Globus pallidus (tissue), 1 donor: ENCODE data around the gene NYNRIN.
"Not testable (repeated sequence)": the region's sequence is repeated elsewhere in the genome, so short reads cannot be mapped to it uniquely, and the experiment has no call there.

ENCODE experiments used
- DNase-seq: peaks from one replicate; pipeline ENCODE4 v3.0.0-alpha.2; 2015; ENCODE audit warnings: low spot score

Gene NYNRIN

DNA sequence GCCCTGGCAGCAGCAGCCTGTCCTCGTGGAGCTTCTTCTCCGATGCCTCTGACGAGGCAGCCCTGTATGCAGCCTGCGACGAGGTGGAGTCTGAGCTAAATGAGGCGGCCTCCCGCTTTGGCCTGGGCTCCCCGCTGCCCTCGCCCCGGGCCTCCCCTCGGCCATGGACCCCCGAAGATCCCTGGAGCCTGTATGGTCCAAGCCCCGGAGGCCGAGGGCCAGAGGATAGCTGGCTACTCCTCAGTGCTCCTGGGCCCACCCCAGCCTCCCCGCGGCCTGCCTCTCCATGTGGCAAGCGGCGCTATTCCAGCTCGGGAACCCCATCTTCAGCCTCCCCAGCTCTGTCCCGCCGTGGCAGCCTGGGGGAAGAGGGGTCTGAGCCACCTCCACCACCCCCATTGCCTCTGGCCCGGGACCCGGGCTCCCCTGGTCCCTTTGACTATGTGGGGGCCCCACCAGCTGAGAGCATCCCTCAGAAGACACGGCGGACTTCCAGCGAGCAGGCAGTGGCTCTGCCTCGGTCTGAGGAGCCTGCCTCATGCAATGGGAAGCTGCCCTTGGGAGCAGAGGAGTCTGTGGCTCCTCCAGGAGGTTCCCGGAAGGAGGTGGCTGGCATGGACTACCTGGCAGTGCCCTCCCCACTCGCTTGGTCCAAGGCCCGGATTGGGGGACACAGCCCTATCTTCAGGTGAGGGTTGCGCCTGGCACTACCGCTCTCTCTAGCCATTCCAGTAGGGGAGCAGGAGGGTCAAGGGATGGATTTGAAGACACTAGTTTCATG, 28.7 kb upstream of the NYNRIN start:
- DNase-seq, result no peak

DNA sequence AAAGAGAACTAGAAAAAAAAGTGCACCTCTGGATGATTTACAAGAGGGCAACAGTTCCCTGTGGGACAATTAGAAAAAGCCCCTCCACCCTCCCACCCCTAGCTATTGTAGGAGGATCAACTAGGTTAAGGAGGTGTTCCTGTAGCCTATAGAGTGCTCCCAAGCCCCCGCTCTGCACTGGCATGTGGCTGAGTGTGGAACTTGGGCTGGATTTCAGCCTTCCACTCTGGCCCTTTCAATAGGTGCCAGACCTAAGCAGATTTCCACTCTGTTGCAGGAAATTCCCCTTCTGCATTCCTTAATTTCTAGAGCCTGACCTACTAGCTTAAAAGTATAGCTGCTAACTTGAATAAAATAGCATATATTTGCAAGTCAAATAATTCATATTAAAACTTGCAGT, 28.1 kb upstream of the NYNRIN start:
- DNase-seq, result no peak

DNA sequence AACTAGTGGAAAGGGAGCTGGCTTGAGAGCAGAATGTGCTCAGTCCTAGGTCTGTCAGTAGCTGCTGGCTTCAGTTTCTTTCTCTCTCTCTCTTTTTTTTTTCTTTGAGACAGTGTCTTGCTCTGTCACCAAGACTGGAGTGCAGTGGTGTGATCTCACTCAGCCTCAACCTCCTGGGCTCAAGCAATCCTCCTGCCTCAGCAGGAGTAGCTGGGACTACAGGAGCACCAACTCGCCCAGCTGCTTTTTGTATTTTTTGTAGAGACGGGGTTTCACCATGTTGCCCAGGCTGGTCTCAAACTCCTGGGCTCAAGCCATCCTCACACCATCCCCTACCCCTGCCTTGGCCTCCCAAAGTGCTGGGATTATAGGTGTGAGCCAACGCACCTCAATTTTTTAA, 27.2 kb upstream of the NYNRIN start:
- not testable (repeated sequence) for DNase-seq

- DNase-seq, result no peak
Measured at GRCh38 chr14:24372701-24373416, 25.9 kb upstream of the NYNRIN start.

DNA sequence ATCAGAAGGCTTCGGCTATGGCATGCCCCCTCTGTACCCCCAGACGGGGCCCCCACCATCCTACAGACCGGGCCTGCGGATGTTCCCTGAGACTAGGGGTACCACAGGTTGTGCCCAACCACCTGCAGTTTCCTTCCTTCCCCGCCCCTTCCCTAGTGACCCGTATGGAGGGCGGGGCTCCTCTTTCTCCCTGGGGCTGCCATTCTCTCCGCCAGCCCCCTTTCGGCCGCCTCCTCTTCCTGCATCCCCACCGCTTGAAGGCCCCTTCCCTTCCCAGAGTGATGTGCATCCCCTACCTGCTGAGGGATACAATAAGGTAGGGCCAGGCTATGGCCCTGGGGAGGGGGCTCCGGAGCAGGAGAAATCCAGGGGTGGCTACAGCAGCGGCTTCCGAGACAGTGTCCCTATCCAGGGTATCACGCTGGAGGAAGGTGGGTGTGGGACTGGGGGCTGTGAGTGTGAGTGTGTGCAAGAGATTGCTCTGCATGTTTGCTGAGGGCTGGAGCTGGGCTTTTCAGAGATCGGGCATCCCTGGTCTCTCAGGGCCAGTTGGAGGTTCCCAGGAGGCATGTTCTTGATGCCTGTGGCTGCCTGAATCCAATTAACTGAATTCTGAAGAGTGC, 22.2 kb upstream of the NYNRIN start:
- no peak for DNase-seq

- DNase-seq, result no peak
Measured at GRCh38 chr14:24377126-24377525, 21.7 kb upstream of the NYNRIN start.

DNA sequence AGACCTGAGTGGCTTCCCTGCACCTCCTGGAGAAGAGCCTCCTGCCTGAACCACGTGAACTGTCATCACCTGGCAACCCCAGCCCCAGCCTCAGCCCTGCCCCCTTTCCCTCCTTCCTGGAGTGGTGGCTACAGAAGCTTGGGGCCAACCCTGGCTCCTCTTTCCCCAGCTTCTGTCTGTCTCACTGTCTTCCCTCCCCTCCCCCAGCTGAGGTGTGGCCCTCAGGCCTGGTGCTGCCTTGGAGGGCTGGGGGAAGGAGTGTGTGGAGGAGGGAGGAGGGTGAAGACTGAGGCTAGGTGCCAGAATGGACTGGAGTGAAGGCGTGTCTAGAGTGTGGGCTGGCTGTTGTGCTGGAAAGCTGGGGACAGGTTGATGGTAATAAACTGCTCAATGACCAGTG, 21.1 kb upstream of the NYNRIN start:
- no peak for DNase-seq

DNA sequence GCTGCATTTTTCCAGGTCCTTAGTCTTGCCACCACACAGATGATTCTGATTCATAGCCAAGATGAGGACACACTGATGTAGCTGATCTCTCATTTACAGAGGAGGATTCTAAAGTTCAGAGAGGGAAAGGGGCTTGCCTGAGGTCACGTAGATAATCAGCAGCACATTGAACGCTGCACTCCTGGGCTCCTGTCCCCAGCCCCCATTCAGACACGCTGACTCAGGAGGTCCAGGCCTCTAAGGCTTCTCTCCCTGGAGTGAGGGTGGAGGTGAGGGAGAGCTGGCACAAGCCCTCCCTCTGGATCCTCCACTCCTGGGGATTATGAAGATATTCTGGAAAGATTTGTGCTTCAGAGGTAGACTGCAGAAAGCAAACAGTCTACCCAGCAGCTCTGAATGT, 20.5 kb upstream of the NYNRIN start:
- no peak for DNase-seq

GRCh38 chr14:24378981-24379906, 19.6 kb upstream of the NYNRIN start:
- no peak for DNase-seq

DNA sequence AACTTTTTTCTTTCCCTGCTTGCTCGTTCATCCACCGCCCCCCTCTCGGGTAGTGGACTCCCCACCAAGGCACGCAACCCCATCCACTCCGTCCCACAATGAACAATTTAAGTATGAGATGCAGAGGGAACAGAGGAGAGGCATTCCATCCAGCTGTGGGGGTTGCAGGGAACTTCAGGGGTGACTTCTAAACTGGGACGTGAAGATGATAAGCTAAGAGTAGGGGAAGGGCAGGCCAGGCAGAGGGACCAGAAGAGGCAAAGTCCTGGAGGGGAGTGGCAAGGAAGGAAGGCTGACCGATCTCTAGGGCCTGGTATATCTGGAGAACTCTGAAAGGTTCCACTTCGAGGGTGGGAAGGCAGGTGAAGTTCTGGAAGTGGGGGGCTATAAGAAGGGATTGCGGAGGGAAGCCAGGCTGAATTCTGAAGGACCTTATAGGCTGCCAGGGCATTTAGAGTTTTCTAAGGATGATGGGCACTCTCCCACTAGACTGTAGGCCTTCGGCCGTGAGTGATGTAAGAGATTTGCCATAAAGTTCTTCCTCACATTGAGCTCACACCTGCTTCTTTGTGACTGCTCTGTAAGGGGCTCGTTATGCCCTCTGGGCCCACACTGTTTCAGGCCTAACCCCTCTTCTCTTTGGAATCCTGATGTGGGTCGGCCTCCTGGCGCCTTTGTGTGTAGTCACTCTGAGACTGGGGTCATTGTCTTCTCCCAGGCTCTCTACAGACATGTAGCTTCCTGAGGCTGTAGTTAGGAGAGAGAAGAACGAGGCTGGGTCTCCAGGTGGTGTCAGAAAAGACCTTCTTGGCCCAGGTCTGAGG, 18.7 kb upstream of the NYNRIN start:
- no peak for DNase-seq

DNA sequence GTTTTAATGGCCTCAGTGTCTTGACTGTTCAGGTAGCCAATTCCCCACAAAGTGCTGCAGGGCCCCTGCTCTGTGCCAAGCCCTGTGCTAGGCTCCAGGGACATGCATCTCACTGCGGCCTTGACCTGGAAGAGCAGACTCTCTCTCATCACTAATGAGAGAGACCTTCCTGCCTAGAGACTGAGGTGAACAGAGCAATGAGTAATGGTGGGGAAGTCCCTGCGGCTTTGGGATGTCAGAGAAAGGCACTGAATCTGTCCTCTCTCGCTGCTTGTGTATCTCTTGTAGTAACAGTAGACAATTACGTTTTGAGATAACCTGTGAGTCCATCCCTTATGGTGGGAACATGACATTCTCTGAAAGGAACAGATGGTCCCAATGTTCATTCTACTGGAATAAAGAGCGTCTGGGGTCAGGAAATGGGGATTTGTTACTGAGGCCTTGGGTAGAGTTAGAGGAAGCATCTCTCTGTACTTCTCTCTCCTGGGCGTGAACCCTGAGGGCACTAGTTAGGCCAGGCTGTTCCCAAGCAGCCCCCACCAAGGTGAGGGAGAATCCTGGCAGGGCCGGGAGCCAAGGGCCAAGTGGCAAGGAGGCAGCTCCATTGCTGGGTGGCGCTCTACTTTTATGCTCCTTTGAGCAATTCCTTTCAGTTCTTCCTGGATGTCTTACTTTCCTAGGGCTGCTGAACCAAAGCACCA, 17.3 kb upstream of the NYNRIN start:
- DNase-seq, result no peak

- DNase-seq, result no peak
Measured at GRCh38 chr14:24382064-24382371, 16.8 kb upstream of the NYNRIN start.

- DNase-seq, result no peak
Measured at GRCh38 chr14:24384169-24384568, 14.6 kb upstream of the NYNRIN start.

DNA sequence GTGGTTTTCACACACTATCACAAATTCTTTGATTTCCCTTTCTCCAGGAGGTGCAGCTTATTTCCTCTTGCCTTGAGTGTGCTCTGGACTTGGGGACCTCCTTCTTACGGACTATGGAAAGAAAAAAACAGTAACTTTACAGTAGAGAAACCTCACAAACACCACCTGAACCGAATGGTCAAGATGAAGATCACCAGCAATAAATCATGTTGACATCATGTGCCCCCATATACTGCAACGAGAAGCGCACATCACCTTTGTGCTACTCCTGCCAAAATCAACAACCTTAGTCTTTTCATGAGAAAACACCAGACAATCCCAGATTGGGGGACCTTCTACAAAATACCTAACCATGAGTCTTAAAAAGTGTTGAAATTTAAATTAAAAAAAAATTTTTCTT, 13.3 kb upstream of the NYNRIN start:
- no peak for DNase-seq

- DNase-seq, result no peak
Measured at GRCh38 chr14:24387009-24387345, 11.8 kb upstream of the NYNRIN start.

DNA sequence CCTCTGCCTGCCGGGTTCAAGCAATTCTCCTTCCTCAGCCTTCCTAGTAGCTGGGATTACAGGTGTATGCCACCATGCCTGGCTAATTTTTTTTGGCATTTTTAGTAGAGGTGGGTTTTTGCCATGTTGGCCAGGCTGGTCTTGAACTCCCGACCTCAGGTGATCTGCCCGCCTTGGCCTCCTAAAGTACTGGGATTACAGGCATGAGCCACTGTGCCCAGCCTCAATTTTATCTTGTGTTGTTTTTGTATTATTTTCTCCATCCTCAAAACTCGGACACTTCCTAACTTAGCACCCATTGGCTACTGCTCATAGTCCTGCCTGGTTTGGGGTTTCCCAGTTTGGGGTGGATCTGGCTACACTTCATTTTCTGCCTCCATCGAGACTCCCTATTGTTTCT, 11.2 kb upstream of the NYNRIN start:
- DNase-seq, result not testable (repeated sequence)

GRCh38 chr14:24388474-24389179, 10.2 kb upstream of the NYNRIN start:
- no peak for DNase-seq

DNA sequence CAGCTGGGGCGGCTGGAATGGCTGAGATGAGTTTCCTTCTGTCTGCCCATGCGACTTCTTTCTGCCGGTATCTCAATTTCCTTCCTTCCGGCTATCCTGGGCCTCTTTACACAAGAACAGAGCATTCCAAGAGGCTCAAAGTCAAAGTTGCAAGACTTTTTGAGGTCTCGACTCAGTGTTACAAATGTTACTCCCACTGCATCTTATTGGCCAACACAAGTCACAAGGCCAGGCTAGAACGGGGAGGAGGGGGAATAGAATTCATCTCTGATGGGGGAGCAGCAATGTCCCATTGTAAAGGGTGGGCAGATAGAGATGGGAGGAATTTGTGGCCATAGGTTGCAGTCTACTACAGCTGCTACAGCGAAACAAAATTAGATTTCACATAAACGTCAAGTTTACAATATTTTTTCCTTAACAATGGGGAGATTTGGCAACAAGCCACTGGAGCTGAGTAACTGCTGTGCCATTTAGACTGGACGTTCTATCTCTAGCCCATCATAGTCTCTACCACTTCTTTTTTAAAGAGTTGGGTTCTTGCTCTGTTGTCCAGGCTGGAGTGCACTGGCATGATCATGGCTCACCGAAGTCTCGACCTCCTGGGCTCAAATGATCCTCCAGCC, 9.5 kb upstream of the NYNRIN start:
- no peak for DNase-seq

DNA sequence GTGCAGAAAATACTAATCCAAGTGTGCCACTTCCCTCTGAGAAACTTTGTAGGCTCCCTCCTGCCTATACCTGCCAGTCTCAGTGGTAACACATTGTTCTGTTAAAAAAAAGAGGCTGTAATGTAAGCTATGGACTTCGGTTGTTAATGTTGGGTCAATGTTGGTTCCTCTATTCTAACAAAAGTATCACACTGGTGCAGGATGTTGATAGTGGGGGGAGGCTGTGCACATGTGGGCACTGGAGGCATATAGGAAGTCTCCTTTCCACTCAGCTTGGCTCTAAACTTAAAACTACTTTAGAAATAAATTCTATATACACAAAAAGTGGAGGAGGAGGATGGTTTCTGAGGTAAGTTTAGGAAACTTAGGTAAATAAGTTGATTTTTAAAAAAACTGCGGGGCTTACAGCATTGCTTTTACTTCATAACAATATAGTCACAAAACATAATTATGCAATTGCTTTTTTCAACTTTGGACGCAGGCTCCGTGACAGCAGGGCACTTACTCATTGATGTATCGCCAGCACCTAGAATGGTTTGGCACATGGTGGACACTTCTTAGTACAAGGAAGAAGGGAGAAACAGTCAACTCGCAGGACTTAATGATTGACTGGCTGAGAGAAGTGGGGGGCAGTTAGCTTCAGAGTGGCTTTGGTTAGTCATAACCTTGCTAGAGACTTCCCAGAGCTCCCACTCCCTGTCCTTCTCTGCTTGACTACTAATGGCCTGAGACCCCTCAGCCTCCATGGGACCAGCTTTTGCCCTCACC, 7.9 kb upstream of the NYNRIN start:
- no peak for DNase-seq
